GM12878 (cell line): ENCODE measurements around the gene CFP. TPM values are rescaled to one million over a fixed set of nuclear protein-coding genes. Genes with fewer than 3 reads are reported as not detected.

Source experiments
- BMI1 ChIP-seq: fragments of 450-650 bp; IDR thresholded peaks from 2 replicates; pipeline ENCODE4 v1.6.1; 2016; ENCODE audit warnings: mild to moderate bottlenecking, moderate library complexity, borderline replicate concordance
- CBFB ChIP-seq: IDR thresholded peaks from 2 replicates; pipeline ENCODE4 v1.6.1; 2016; ENCODE audit warnings: antibody characterized with exemption, low read depth
- CBX5 ChIP-seq: sonication (generic); IDR thresholded peaks from 2 replicates; pipeline ENCODE4 v1.6.1; 2016; ENCODE audit warnings: low read depth, moderate library complexity, mild to moderate bottlenecking, inconsistent platforms
- CHD1 ChIP-seq: IDR thresholded peaks from 2 replicates; pipeline ENCODE4 v1.6.1; 2012; ENCODE audit warnings: low read depth, low read length, improper control_type of control experiment
- DPF2 ChIP-seq: fragments of 450-650 bp; IDR thresholded peaks from 2 replicates; pipeline ENCODE4 v1.6.1; 2017; ENCODE audit warnings: mild to moderate bottlenecking
- EP300 ChIP-seq, 2 experiments: fragments of 150-350 bp in 1 of 2; IDR thresholded peaks; 2 replicates each; pipeline ENCODE4 v1.6.1; 2011 to 2012; ENCODE audit warnings: low read depth in 2 of 2, low read length in 2 of 2, borderline replicate concordance in 1 of 2, improper control_type of control experiment in 1 of 2, inconsistent platforms in 1 of 2; ENCODE audit not compliant: control insufficient read depth in 1 of 2
- ESRRA ChIP-seq: IDR thresholded peaks from 2 replicates; pipeline ENCODE4 v1.6.1; 2012; ENCODE audit warnings: mild to moderate bottlenecking, low read length, improper control_type of control experiment
- EZH2 ChIP-seq: IDR thresholded peaks from 2 replicates; pipeline ENCODE4 v1.6.1; 2012; ENCODE audit warnings: low read depth, mild to moderate bottlenecking, control low read depth, inconsistent platforms, low read length, borderline replicate concordance; ENCODE audit not compliant: control insufficient read depth
- FOXM1 ChIP-seq: IDR thresholded peaks from 2 replicates; pipeline ENCODE4 v1.6.1; 2012; ENCODE audit warnings: low read depth, mild to moderate bottlenecking, inconsistent platforms, low read length, moderate library complexity
- HDGF ChIP-seq: fragments of 450-650 bp; IDR thresholded peaks from 2 replicates; pipeline ENCODE4 v1.6.1; 2016; ENCODE audit warnings: antibody characterized with exemption
- KLF5 ChIP-seq: fragments of 450-650 bp; IDR thresholded peaks from 2 replicates; pipeline ENCODE4 v1.6.1; 2014; ENCODE audit warnings: mild to moderate bottlenecking; ENCODE audit not compliant: partially characterized antibody
- MYC ChIP-seq: IDR thresholded peaks from 2 replicates; pipeline ENCODE4 v1.6.1; 2011; ENCODE audit warnings: mild to moderate bottlenecking, low read length, moderate library complexity, inconsistent platforms; ENCODE audit not compliant: insufficient read depth, insufficient replicate concordance, insufficient read length, severe bottlenecking
- NFYA ChIP-seq: IDR thresholded peaks from 2 replicates; pipeline ENCODE4 v1.6.1; 2011; ENCODE audit warnings: low read depth, mild to moderate bottlenecking, low read length, improper control_type of control experiment, borderline replicate concordance
- PKNOX1 ChIP-seq: fragments of 450-650 bp; IDR thresholded peaks from 2 replicates; pipeline ENCODE4 v1.6.1; 2016; ENCODE audit warnings: mild to moderate bottlenecking
- PML ChIP-seq: IDR thresholded peaks from 2 replicates; pipeline ENCODE4 v1.6.1; 2012; ENCODE audit warnings: low read length, inconsistent platforms
- RBBP5 ChIP-seq: fragments of 200-600 bp; sonication (generic); conservative IDR thresholded peaks from 2 replicates; pipeline ENCODE4 v1.6.1; 2016
- REST ChIP-seq: IDR thresholded peaks from 2 replicates; pipeline ENCODE4 v1.6.1; 2012; ENCODE audit warnings: mild to moderate bottlenecking, low read depth, low read length
- SMAD1 ChIP-seq: fragments of 450-650 bp; IDR thresholded peaks from 2 replicates; pipeline ENCODE4 v1.6.1; 2018; ENCODE audit warnings: mild to moderate bottlenecking, low read depth; ENCODE audit not compliant: partially characterized antibody
- SMARCA5 ChIP-seq: fragments of 450-650 bp; IDR thresholded peaks from 2 replicates; pipeline ENCODE4 v1.6.1; 2017; ENCODE audit warnings: mild to moderate bottlenecking
- SREBF2 ChIP-seq: IDR thresholded peaks from 2 replicates; pipeline ENCODE4 v1.6.1; 2012; ENCODE audit warnings: mild to moderate bottlenecking, low read length
- SRF ChIP-seq, 2 experiments: IDR thresholded peaks; 2 replicates each; pipeline ENCODE4 v1.6.1; 2011; ENCODE audit warnings: low read depth in 2 of 2, low read length in 2 of 2, mild to moderate bottlenecking in 1 of 2, moderate library complexity in 1 of 2
- YY1 ChIP-seq: IDR thresholded peaks from 2 replicates; pipeline ENCODE4 v1.6.1; 2011; ENCODE audit warnings: low read depth, mild to moderate bottlenecking, low read length
- ZBTB33 ChIP-seq: fragments of 450-650 bp; IDR thresholded peaks from 2 replicates; pipeline ENCODE4 v1.6.1; 2017; ENCODE audit warnings: mild to moderate bottlenecking
- ZNF24 ChIP-seq: fragments of 450-650 bp; IDR thresholded peaks from 2 replicates; pipeline ENCODE4 v1.6.1; 2017; ENCODE audit warnings: antibody characterized with exemption, mild to moderate bottlenecking
- ZNF622 ChIP-seq: fragments of 450-650 bp; IDR thresholded peaks from 2 replicates; pipeline ENCODE4 v1.6.1; 2017; ENCODE audit warnings: mild to moderate bottlenecking, inconsistent platforms
- ZSCAN29 ChIP-seq: fragments of 450-650 bp; IDR thresholded peaks from 2 replicates; pipeline ENCODE4 v1.6.1; 2017; ENCODE audit warnings: mild to moderate bottlenecking, moderate library complexity
- polyA plus RNA-seq, 11 experiments: library from polyadenylated mRNA; depleted of rRNA in 4 of 11; unstranded in 6 of 11; stranded (reverse) in 5 of 11; fragments of >200 nt; fragmentation: Nextera tagmentation in 4 of 11; fragmentation: Illumina TruSeq in 1 of 11; extraction: Ambion mirVana in 4 of 11; extraction: Trizol in 1 of 11; gene quantifications; 1 replicate in 1 of 11; 2 replicates in 10 of 11; pipeline versions ENCODE4 v1.2.1 to v1.2.3, GENCODE V29; 2011 to 2016; ENCODE audit warnings: inconsistent platforms in 2 of 11, missing spikeins in 2 of 11, low read depth in 1 of 11
- total RNA-seq, 4 experiments: library from RNA; depleted of rRNA in 3 of 4; stranded (reverse); fragments of >200 nt in 3 of 4; fragmentation: Illumina TruSeq in 1 of 4; extraction: Trizol in 1 of 4; gene quantifications; 2 replicates each; pipeline versions ENCODE4 v1.2.1 to v1.2.3, GENCODE V29; 2013 to 2021

Gene CFP
- total and polyA plus RNA-seq, 10 of the 15 experiments (the other 5 are each of a cell fraction or from before 2014, with no cell fraction given), result 0.72 to 10.1 (median 2.8) TPM

- TF ChIP-seq YY1 (peak; percentile 88), FOXM1 (no peak), ZBTB33 (no peak), ZNF24 (no peak), CHD1 (no peak), ZNF622 (no peak), DPF2 (peak; percentile 77), ZSCAN29 (no peak), RBBP5 (no peak), CBX5 (no peak), REST (no peak), HDGF (peak; percentile 57; the same call in 1 of the 2 replicates), KLF5 (no peak), SRF (IDR thresholded peaks at IDR 0.05; ENCODE audit: low read depth in 2 of 2, low read length in 2 of 2) (no peak), NFYA (no peak), EZH2 (no peak), SMARCA5 (0 out of 2 replicates have a peak, but pooled peaks have one; percentile 11), MYC (no peak), SREBF2 (no peak), CBFB (peak; percentile 69), ESRRA (no peak), PKNOX1 (peak; percentile 87), SMAD1 (no peak), EP300 (IDR thresholded peaks at IDR 0.05; ENCODE audit: borderline replicate concordance in 1 of 2, control insufficient read depth in 1 of 2, low read depth in 2 of 2, low read length in 2 of 2) (no peak), BMI1 (no peak), PML (no peak)
Measured at GRCh38 chrX:47581731-47582647, 47.7 kb downstream of the CFP start, which contains the start of gene TIMP1 (continued).
